ENCODE data around the gene MYO6. TPM values are rescaled to one million over a fixed set of nuclear protein-coding genes. Genes with fewer than 3 reads are reported as not detected.

MYO6 gene
- total RNA-seq, 1 donor from 2014 or later = 0.23 TPM

GRCh38 chr6:75940564-75940963 lies 191.5 kb downstream of the MYO6 start:
- H3K36me3 Mint-ChIP-seq (ENCODE audit: low read depth) = no peaks in the 10 kb centered on the region
- H3K9me3 Mint-ChIP-seq = no peaks in the 10 kb centered on the region
- no peak for DNase-seq
- H3K27me3 Mint-ChIP-seq = peaks cover 1% of the 10 kb centered on the region
- no peaks in the 10 kb centered on the region for H3K4me1 Mint-ChIP-seq
- no peak overlapping the region for H3K27ac Mint-ChIP-seq
- intact Hi-C loops (cut with micrococcal nuclease) = no loop called here
- no peak overlapping the region for H3K4me3 Mint-ChIP-seq

GRCh38 chr6:75941509-75941908 lies 192.5 kb downstream of the MYO6 start:
- Mint-ChIP-seq H3K27me3 (peaks cover under 1% of the 10 kb centered on the region), H3K36me3 (ENCODE audit: low read depth) (no peaks in the 10 kb centered on the region), H3K9me3 (no peaks in the 10 kb centered on the region), H3K27ac (no peak overlapping the region), H3K4me3 (no peak overlapping the region), H3K4me1 (no peaks in the 10 kb centered on the region)
- DNase-seq = no peak
- intact Hi-C loops (cut with micrococcal nuclease) = no loop called here

GRCh38 chr6:75943381-75943780 lies 194.3 kb downstream of the MYO6 start:
- no peaks in the 10 kb centered on the region for H3K4me1 Mint-ChIP-seq
- no peak overlapping the region for H3K27ac Mint-ChIP-seq
- H3K36me3 Mint-ChIP-seq (ENCODE audit: low read depth) = no peaks in the 10 kb centered on the region
- H3K4me3 Mint-ChIP-seq = no peak overlapping the region
- intact Hi-C loops (cut with micrococcal nuclease) = no loop called here
- no peak for DNase-seq
- H3K27me3 Mint-ChIP-seq = no peaks in the 10 kb centered on the region
- no peaks in the 10 kb centered on the region for H3K9me3 Mint-ChIP-seq

DNA sequence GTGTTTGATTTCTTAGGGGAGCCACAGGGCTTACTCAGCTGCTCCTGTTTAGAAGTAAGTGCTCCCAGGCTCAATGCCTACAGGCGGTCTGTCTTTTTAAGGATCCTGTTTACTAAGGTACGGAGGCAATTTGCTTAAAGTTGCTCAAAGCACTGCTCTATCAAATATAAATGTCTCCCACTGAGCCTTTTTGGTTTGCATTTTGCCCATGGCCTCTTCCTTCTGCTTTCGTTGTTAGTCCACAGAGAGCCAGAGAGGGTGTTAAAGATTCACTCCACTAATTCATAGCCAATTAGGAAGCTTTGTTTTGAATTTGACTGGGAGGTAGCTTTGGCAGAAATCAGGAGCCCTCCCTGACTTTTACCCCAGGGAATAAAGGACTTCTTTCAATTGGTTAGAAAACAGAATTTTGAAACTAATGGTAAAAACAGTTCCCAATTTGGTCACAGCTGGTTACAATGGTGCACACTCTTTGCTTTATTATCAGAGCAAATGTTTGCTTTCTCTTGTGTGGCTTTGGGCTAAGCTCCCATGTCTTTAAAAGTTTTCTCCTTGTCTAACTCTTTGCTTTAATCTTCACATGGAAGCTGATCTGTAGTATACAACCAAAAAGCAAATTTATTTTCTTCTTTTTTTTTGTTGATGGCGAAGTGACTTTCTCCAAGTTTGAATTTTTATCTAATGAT lies 197.2 kb downstream of the MYO6 start:
- Mint-ChIP-seq H3K9me3 (no peaks in the 10 kb centered on the region), H3K4me3 (no peak overlapping the region), H3K36me3 (ENCODE audit: low read depth) (no peaks in the 10 kb centered on the region), H3K27ac (no peak overlapping the region), H3K4me1 (no peaks in the 10 kb centered on the region), H3K27me3 (no peaks in the 10 kb centered on the region)
- DNase-seq = no peak
- intact Hi-C loops (cut with micrococcal nuclease) = no loop called here

GRCh38 chr6:75947935-75948334 lies 198.9 kb downstream of the MYO6 start:
- Mint-ChIP-seq H3K36me3 (ENCODE audit: low read depth) (no peaks in the 10 kb centered on the region), H3K27ac (no peak overlapping the region)

GRCh38 chr6:75952128-75952527 lies 203.1 kb downstream of the MYO6 start:
- no peak for DNase-seq
- Mint-ChIP-seq H3K4me1 (no peaks in the 10 kb centered on the region), H3K4me3 (no peak overlapping the region), H3K27me3 (no peaks in the 10 kb centered on the region), H3K9me3 (no peaks in the 10 kb centered on the region), H3K36me3 (ENCODE audit: low read depth) (no peaks in the 10 kb centered on the region), H3K27ac (no peak overlapping the region)
- intact Hi-C loops (cut with micrococcal nuclease) = no loop called here

More at GRCh38 chr6:75947935-75948334, 198.9 kb downstream of the MYO6 start:
- intact Hi-C loops (cut with micrococcal nuclease) = no loop called here
- no peaks in the 10 kb centered on the region for H3K4me1 Mint-ChIP-seq
- H3K4me3 Mint-ChIP-seq = no peak overlapping the region
- no peak for DNase-seq
- no peaks in the 10 kb centered on the region for H3K27me3 Mint-ChIP-seq
- H3K9me3 Mint-ChIP-seq = no peaks in the 10 kb centered on the region

GRCh38 chr6:75963569-75963968 lies 214.5 kb downstream of the MYO6 start:
- H3K27me3 Mint-ChIP-seq = no peaks in the 10 kb centered on the region
- no peak overlapping the region for H3K27ac Mint-ChIP-seq
- H3K9me3 Mint-ChIP-seq = no peaks in the 10 kb centered on the region
- no peaks in the 10 kb centered on the region for H3K36me3 Mint-ChIP-seq (ENCODE audit: low read depth)
- intact Hi-C loops (cut with micrococcal nuclease) = no loop called here
- H3K4me3 Mint-ChIP-seq = no peak overlapping the region
- no peak for DNase-seq
- no peaks in the 10 kb centered on the region for H3K4me1 Mint-ChIP-seq

DNA sequence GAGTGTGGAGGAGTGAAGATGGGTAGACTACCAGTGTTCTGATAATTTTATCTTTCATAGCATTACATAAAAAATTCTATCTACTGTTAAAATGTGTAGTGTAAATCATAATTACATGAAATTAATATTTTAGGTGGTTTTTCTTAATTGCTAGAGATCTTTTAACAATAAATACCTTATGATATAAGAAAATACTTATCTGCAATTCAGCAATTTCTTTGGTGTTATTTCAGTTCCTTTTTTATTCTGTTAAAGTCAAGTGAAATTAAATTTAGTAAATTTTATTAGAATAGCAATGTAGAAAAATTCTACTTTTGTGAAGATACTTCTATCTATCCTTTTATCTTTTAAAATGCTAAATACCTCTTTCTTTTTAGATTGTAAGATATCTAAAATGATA lies 219.1 kb downstream of the MYO6 start:
- Mint-ChIP-seq H3K9me3 (no peaks in the 10 kb centered on the region), H3K4me1 (no peaks in the 10 kb centered on the region), H3K4me3 (no peak overlapping the region), H3K36me3 (ENCODE audit: low read depth) (no peaks in the 10 kb centered on the region), H3K27ac (no peak overlapping the region), H3K27me3 (no peaks in the 10 kb centered on the region)
- intact Hi-C loops (cut with micrococcal nuclease) = no loop called here
- no peak for DNase-seq

Other genes with a start within 250 kb of the MYO6 start
- 76.7 and 79.4 TPM in 2 replicates for gene SENP6, start 147.4 kb upstream of the MYO6 start, total RNA-seq

Data from activated CD4-positive, alpha-beta T cell treated with anti-CD3 and anti-CD28 coated beads, Interleukin-2, amount 10 ng/mL, durations not matched to agents 24 days and 14 days (primary cell).